Stimulated activated CD8-positive, alpha-beta memory T cell treated with anti-CD3 and anti-CD28 coated beads, Interleukin-15, amount 100 ng/mL, for 1 hour (primary cell): ENCODE data around the gene STIM2.
A peak's percentile ranks its signal among the peaks of the same experiment; 100 is the strongest.
"Not testable (repeated sequence)": the region's sequence is repeated elsewhere in the genome, so short reads cannot be mapped to it uniquely, and the experiment has no call there.

Experiments
- DNase-seq: peaks from one replicate; pipeline ENCODE4 v3.0.0-alpha.2; 2020; ENCODE audit warnings: low read depth

Gene STIM2

GRCh38 chr4:26860157-26860921 lies at the start of gene STIM2:
Gene STIM2, plus strand, starts transcription at chr4:26860841.
- peak; percentile 94 for DNase-seq

GRCh38 chr4:26811571-26811970 lies 49.1 kb upstream of the STIM2 start:
- DNase-seq, result not testable (repeated sequence)

- no peak for DNase-seq
Observed at GRCh38 chr4:26812049-26812714, 48.5 kb upstream of the STIM2 start.

DNA sequence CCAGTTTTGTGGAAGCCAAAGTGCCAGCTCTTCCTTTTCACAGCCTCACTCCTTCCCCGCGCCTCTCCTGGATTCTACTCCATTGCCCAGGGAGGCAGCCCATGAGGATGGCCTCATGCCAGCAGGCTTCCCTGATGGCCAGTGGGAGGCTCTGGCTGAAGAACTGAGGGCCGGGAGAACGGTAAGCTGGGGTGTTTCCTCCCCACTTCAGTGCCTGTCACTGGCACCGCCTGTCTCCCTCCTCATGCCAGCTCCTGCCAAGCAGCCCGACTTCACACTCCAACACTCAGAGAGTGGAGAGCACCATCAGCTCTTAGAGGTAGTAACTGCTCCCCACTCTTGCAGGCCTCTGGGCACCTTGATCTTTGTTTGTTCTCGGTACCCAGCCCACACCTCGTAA lies 46.9 kb upstream of the STIM2 start:
- no peak for DNase-seq

- DNase-seq, result no peak
Observed at GRCh38 chr4:26815199-26815598, 45.4 kb upstream of the STIM2 start.

- no peak for DNase-seq
Observed at GRCh38 chr4:26815706-26816105, 44.9 kb upstream of the STIM2 start.

DNA sequence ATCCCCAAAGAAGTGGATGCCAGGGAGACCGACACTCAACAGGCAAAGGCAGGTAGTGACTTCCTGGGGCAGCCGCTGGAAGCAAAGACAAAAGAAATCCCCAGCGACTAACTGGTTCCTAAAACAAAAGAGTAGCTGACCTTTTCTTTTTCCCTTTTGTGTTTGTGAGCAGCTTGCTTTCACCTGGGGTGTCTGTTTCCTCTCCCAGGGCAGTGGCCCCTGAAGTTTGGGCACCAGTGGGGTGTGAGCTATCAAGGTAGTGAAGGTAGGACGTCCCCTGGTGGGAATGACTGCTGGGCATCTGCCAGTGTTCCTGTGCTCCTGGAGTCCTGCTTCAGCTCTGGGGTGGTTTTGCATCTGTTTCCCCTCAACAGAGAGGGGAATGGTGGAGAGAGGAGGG lies 41.6 kb upstream of the STIM2 start:
- DNase-seq, result no peak

GRCh38 chr4:26819478-26820095 lies 41.1 kb upstream of the STIM2 start:
- DNase-seq, result no peak

DNA sequence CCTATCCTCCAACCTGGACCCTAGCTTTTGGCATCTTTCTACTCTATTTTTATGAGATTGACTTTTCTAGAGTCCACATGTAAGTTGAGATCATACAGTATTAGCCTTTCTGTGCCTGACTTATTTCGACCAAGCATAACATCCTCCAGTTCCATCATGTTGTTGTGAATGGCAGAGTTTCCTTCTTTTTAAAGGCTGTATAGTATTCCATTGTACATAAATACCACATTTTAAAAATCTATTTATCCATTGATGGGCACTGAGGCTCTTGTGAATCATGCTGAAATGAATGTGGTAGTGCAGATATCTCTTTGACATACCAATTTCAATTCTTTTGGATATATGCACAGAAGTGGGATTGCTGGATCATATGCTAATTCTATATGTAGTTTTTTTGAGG lies 40.3 kb upstream of the STIM2 start:
- no peak for DNase-seq

DNA sequence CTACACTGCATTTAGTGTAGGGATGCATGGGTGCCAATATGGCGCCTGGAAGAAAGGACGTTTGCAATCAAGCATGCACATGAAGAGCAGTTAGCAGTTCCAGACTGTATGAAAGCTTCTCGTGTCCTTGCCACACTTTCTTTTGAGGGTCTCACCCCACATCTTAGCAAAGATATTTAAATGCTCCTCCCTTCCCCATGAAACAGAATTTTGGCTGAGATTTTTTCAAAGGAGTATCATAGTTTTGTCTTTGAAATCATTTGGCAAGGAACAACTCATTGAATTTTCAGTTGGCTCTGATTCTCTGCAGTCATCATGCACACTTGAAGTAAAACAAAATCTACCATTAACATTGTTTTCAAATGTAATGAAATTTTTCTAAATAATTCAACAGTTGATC lies 39.6 kb upstream of the STIM2 start:
- DNase-seq, result no peak

- no peak for DNase-seq
Observed at GRCh38 chr4:26821677-26822503, 38.8 kb upstream of the STIM2 start.

- DNase-seq, result no peak
Observed at GRCh38 chr4:26822546-26822945, 38.1 kb upstream of the STIM2 start.

GRCh38 chr4:26822974-26823373 lies 37.7 kb upstream of the STIM2 start:
- DNase-seq, result not testable (repeated sequence)

DNA sequence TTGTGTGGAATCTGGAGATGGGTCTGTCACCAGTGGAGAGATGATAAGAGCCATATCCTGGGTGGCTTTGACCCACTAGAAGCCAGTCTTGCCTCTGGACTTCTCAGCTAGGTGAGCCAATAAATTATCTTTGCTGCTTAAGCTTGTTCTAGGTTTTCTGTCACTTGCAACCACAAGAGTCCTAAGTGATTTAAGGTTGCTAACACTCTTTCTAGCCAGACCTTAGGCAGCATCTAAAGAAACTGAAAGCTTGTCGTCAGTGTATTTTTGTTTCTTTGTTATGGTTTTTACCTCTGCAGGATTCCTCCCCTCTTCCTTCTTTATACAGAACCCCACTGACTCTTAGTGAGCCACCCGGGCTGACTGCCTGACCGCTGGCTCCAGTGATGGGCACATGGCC lies 37.1 kb upstream of the STIM2 start:
- DNase-seq, result no peak

GRCh38 chr4:26824667-26825066 lies 36.0 kb upstream of the STIM2 start:
- DNase-seq, result no peak

GRCh38 chr4:26826721-26827120 lies 33.9 kb upstream of the STIM2 start:
- DNase-seq, result no peak

- not testable (repeated sequence) for DNase-seq
Observed at GRCh38 chr4:26827336-26827735, 33.3 kb upstream of the STIM2 start.

DNA sequence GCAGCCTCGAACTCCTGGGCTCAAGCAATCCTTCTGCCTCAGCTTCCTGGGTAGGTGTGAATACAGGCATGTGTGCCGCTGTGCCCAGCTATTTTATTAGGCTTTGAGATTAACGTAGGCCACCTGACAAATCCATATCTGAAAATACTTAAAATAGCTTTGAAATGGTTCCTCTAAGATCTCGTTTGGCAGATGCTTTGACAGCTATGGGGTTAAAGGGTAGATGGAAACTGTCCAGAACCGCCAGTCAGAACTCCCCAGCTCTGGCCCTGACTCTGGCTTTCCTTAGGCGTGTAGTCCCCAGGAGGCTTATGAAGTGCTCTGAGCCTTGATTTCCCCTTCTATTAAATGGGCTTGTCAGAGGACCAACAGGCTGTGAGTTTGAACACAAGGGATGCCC lies 32.8 kb upstream of the STIM2 start:
- DNase-seq, result no peak

GRCh38 chr4:26829018-26829417 lies 31.6 kb upstream of the STIM2 start:
- DNase-seq, result no peak

DNA sequence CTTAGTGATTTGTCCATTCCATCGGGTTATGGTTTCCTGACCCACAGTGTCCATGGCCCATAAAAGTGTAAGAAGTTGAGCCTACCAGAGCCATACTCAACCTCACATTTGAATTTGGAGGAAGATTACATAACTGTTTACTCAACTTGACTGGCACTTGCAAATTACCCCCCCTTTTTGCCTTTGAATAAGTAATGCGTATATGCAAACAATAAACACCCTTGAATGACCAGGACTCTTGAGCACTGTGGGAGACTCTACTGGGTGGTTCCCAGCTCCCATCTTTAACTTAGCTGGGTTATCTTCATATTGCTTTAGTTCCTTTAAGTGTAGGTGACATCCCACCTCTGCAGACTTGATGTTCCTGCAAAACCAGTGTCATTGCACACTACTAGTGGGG lies 30.6 kb upstream of the STIM2 start:
- DNase-seq, result no peak

- DNase-seq, result no peak
Observed at GRCh38 chr4:26830701-26831100, 29.9 kb upstream of the STIM2 start.

DNA sequence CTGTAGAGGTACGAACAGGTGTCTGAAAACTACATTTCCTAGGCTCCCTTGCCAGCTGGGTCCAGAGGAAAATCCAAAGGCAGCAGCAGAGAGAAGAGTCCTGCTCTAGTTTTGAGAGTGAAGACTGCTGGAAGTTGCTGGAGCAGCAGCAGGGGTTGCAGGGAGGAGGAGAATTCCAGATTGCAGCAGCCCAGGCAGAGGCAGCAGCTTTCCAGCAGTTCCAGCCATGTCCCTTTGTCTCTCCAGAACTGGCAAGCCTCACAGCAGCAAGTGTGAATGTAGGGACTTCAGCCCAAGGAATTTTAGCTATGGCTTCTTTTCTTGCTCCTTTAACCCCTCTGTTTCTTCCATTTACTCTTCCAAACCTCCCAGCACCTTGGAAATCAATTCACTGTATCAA lies 24.1 kb upstream of the STIM2 start:
- no peak for DNase-seq
